Posterior vena cava (tissue), 2 donors: ENCODE data around the gene CHST6. TPM values are rescaled to one million over a fixed set of nuclear protein-coding genes. Genes with fewer than 3 reads are reported as not detected.
"Not testable (repeated sequence)": the region's sequence is repeated elsewhere in the genome, so short reads cannot be mapped to it uniquely, and the experiment has no call there.

Experiments
- DNase-seq: peaks from one replicate; pipeline ENCODE4 v3.0.0-alpha.2; 2020; ENCODE audit warnings: low spot score
- intact Hi-C, 2 donors: fragments of 100-400 bp; cut with DNase I; formaldehyde crosslinking; loops; one replicate each; pipeline versions ENCODE4 v1.14.1 to v1.14.2; 2022 to 2023
- total RNA-seq, 2 donors: library from RNA; stranded (reverse); fragmentation: NEBNext Ultra II Directional; extraction: Animal tissue kit (Norgen Biotek cat#: 25700); gene quantifications; one replicate each; pipeline ENCODE4 v1.2.1, GENCODE V29; 2021
- donor health status: DM: yes; HTN: yes; CAD: no.
- donor health status: DM: yes; HTN: yes; CAD: no.

CHST6 gene
- total RNA-seq, 2 donors from 2014 or later = 0.86 to 1.6 TPM

DNA sequence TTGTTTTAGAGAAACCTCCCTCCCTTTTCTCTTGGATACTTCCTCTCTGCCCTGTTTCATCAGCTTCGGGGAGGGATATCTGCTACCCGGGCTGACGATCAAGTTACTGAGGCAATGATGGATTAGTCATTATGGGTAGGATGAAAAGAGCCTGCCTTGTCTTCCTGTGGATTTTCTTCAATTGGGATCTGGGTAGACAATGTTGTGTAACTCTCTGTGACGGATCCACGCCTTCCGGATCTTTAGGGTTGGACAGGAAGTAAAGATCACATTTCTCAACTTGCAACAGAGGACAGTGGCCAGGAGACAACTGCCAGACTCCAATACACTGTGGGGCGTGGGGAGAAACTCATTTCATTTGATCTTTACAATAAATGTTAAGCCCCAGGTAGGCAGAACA is 11.3 kb upstream of the CHST6 start:
- intact Hi-C loops = no loop called here
- no peak for DNase-seq

GRCh38 chr16:75506107-75506506 is 10.9 kb upstream of the CHST6 start:
- no peak for DNase-seq
- intact Hi-C loops = no loop called here

DNA sequence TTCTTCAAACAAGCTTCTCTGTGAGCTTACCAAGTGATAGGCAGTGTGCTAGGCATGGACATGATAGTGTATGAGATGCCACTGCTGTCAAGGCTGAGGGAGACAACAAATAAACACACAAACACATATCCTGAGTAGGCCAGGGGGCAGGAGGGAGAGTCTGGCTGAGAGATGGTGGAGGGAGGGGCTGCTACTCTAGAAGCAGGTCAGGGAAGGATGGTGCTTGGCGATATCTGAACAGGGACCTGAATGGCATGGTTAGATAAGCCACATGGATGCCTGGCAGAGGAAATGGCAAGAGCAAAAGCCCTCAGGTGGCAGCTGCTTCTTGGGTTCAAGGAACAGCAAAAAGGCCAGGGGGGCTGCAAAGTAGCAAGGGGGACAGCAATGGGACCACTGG is 8.6 kb upstream of the CHST6 start:
- no peak for DNase-seq
- intact Hi-C loops = no loop called here

DNA sequence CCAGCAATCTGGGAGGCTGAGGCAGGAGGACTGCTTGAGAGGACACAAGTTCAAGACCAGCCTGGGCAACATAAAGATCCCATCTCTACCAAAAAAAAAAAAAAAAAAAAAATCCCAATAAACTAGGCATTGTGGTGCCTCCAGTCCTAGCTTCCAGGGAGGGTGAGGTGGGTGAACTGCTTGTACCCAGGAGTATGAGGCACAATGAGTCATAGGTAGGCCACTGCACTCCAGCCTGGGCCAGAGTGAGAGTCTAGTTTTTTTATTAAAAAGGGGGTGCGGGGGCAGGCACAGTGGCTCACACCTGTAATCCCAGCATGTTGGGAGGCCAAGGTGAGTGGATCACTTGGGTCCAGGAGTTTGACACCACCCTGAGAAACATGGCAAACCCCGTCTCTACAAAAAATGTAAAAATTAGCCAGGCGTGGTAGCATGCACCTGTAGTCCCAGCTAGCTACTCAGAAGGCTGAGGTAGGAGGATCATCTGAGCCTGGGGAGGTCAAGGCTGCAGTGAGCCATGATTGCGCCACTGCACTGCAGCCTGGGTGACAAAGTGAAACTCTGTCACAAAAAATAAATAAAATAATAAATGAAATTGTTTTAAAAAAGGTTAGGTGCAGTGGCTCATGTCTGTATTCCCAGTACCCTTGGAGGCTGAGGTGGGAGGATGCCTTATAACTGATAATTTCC is 7.8 kb upstream of the CHST6 start:
- DNase-seq = no peak
- intact Hi-C loops = no loop called here

- intact Hi-C loops, DNase-seq: not testable (repeated sequence)
Observed at GRCh38 chr16:75501820-75502219, 6.6 kb upstream of the CHST6 start.

GRCh38 chr16:75501359-75501758 is 6.1 kb upstream of the CHST6 start:
- DNase-seq = no peak
- intact Hi-C loops = no loop called here

- intact Hi-C loops, DNase-seq: not testable (repeated sequence)
Observed at GRCh38 chr16:75498605-75499322, 3.5 kb upstream of the CHST6 start.

DNA sequence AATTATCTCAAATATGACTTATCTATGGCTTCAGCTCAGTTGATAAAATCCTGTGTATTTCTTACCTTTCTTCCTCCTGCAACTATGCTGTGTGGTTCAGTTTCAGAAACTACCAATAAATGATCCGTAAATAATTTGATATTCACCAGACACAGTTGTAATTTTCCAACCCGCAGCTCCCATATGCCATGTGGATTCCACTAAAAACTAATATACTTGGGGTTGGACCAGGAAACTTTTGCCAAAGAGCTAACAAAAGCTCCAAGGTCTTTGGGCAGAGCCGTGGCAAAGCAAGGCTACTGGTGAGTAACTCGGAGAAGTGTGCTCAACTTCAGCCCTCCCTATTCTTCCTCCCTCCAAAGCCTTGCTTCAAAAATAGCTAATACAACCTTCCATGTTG is 2.3 kb upstream of the CHST6 start:
- no peak for DNase-seq
- intact Hi-C loops = no loop called here

DNA sequence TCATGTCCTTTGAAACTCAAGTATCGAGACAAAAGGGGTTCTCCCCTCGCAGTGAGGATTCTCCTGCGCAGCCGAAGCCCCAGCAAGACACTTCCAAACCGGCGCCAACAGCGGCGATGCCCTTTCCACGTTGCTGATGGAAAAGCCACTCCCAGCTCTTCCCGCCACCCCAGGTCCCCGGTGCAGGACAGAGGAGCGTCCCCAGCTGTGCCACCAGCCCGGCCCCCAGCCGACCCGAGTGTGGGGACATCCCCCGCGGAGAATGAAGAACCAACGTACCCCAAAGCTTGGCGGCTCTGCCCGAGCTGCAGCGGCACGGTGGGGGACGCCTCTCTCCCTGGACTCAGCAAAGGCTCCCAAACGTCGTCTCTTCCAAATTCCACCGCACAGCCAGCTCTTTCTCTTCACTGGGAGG is 573 bp downstream of the CHST6 start:
- intact Hi-C loops = no loop called here
- no peak for DNase-seq

GRCh38 chr16:75494184-75494583 is 1.1 kb downstream of the CHST6 start:
- DNase-seq = no peak
- intact Hi-C loops = no loop called here

DNA sequence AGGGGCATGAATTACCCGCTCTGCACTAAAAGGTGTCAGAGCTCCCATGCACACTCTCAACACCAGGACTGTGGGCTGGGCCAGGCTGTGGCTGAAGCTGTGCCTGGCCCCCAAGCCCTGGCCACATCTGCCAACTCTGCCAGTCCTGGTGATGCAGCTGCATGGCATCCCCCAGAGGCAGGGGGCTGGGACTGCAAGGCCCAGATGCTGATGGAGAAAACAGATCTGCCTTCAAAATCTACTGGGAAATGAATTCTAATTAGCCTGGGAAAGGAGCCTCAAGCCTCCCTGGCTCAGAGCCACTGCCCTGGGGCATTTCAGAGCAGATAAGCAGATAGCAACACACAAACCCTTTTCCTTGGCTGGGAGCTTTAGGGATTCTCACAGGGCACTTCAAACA is 3.4 kb downstream of the CHST6 start:
- intact Hi-C loops = no loop called here
- DNase-seq = no peak

DNA sequence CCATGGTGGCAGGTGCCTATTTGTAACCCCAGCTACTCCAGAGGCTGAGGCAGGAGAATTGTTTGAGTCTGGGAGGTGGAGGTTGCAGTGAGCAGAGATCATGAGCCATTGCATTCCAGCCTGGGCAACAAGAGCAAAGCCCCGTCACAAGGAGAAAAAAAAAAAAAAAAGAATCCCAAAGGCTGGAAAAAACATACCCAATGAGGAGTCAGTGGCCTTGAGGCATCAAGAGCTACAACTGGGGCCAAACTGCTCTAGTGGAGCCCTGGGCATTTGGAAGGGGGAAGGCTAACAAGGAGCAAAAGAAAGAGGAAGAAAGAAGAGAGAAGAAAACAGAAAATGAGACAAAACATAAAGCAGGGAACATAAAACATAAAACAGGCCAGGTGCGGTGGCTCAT is 6.9 kb downstream of the CHST6 start:
- intact Hi-C loops = no loop called here

DNA sequence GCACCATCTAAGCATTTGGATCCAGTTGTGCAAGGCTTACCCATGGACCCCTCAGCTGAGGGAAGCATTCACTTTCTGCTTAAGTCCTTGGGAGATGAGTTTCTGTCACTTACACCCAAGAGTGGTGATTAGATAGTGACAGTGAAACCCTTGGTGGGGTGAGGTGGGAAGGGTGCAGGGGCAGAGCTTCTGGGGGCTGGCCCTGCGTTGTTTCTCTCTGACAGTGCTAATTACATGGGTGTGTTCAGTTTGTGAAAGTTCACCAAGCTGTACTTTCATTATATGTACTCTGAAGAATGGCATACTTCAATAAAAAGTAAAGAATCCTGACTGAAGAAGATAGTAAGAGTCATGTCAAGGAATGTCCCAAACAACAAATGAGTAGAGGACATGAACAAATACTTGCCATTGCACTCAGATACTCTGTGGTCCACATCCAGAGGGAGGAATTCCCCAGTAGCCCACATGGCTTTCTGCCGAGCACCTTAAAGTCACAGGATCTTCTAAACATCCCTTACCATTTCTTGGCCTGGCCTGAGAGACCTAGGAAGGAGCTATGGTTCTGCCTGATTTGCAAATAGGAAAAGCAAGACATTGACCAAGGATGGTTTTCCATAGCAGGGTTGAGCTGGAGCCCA is 8.4 kb downstream of the CHST6 start:
- intact Hi-C loops = no loop called here
- DNase-seq = no peak

More for the DNA sequence above, 6.9 kb downstream of the CHST6 start:
- no peak for DNase-seq

DNA sequence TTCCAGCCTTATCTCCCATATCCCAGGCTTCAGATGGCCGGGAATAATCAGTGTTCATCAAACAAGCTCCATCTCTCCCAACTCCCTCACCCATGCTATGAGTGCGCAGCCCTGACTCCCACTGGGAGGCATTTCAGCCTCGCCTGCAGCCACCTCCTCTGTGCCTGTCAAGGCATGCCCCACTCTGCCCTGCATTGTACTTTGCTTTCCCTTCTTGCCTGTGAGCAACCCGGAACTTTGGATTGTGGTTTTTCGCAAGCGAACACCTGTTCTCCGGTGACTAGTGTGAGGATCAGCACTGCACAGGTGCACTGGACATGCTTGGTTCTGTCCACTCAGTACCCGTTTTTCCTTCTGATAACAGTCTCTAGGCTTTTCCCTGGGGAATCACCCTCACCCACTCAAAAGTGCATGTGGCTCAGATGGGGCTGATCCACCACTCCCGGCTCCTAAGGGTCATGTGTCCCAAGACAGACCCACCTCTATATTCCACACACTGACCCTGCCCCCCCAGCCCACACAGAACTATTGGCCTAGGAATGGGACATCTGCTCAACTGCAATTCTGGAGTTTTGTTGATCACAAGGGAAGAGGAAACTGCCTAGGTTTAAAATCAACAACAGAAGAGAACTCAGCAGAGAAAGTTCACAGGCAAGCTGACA is 9.1 kb downstream of the CHST6 start:
- DNase-seq = peak; percentile 61
- intact Hi-C loops = no loop called here

GRCh38 chr16:75485230-75486013 is 9.8 kb downstream of the CHST6 start:
- intact Hi-C loops = no loop called here
- DNase-seq = peak; percentile 51

- intact Hi-C loops = no loop called here
- no peak for DNase-seq
Observed at GRCh38 chr16:75483222-75483621, 12.0 kb downstream of the CHST6 start.

GRCh38 chr16:75482434-75483205 is 12.6 kb downstream of the CHST6 start:
- intact Hi-C loops = no loop called here
- peak; percentile 47 for DNase-seq

DNA sequence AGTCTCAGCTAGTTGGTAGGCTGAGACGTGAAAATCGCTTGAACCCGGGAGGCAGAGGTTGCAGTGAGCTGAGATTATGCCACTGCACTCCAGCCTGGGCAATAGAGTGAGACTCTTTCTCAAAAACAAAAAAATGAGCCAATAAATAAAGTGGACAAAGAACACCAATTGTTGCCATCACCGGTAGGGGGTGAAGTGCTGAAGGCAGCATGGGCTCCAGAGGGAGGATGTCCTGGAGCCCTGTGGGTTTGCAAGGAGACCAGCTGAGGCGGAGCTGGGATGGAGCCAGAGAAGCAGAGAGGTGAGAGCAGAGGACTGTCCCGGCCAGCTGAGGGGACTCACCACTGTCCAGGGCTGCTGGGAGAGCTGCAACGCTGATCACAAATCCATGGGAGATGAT is 13.8 kb downstream of the CHST6 start:
- peak; percentile 70 for DNase-seq
- intact Hi-C loops = no loop called here
